KMS-11 (cell line): ENCODE results near the gene INPP4A.

ENCODE experiments used
- H2AFZ ChIP-seq: fragments of 200-600 bp; sonication (generic); 2 replicates; pipeline ENCODE4 v1.6.1; 2016; ENCODE audit warnings: antibody characterized with exemption, mixed run types, low read depth
- H3K27ac ChIP-seq: fragments of 200-600 bp; sonication (generic); 2 replicates; pipeline ENCODE4 v1.6.1; 2016; ENCODE audit warnings: mild to moderate bottlenecking, mixed run types
- H3K27me3 ChIP-seq: fragments of 200-600 bp; sonication (generic); 2 replicates; pipeline ENCODE4 v1.6.1; 2017; ENCODE audit warnings: mild to moderate bottlenecking, low read depth, mixed run types, moderate library complexity; ENCODE audit not compliant: insufficient read depth
- H3K36me3 ChIP-seq: fragments of 200-600 bp; sonication (generic); 2 replicates; pipeline ENCODE4 v1.6.1; 2017; ENCODE audit warnings: mild to moderate bottlenecking, mixed run types; ENCODE audit not compliant: insufficient read depth
- H3K4me1 ChIP-seq: fragments of 200-600 bp; sonication (generic); 2 replicates; pipeline ENCODE4 v1.6.1; 2016; ENCODE audit warnings: mild to moderate bottlenecking, low read depth, mixed run types; ENCODE audit not compliant: poor library complexity, severe bottlenecking
- H3K4me2 ChIP-seq: fragments of 200-600 bp; sonication (generic); 2 replicates; pipeline ENCODE4 v1.7.0; 2016; ENCODE audit warnings: mild to moderate bottlenecking, mixed run types
- H3K4me3 ChIP-seq: fragments of 200-600 bp; sonication (generic); IDR thresholded peaks from 2 replicates; pipeline ENCODE4 v1.6.1; 2017; ENCODE audit warnings: low read depth, low read length, mixed read lengths; ENCODE audit not compliant: insufficient read depth
- H3K79me2 ChIP-seq: fragments of 200-600 bp; sonication (generic); 2 replicates; pipeline ENCODE4 v1.6.1; 2016; ENCODE audit warnings: low read depth, mixed run types; ENCODE audit not compliant: insufficient read depth
- H3K9ac ChIP-seq: fragments of 200-600 bp; sonication (generic); 2 replicates; pipeline ENCODE4 v1.6.1; 2016; ENCODE audit warnings: mild to moderate bottlenecking, mixed run types
- H4K20me1 ChIP-seq: fragments of 200-600 bp; sonication (generic); 2 replicates; pipeline ENCODE4 v1.6.1; 2016; ENCODE audit warnings: mild to moderate bottlenecking, mixed run types; ENCODE audit not compliant: insufficient read depth
- CTCF ChIP-seq: fragments of 200-600 bp; sonication (generic); conservative IDR thresholded peaks from 2 replicates; pipeline ENCODE4 v1.6.1; 2017; ENCODE audit warnings: low read depth, mild to moderate bottlenecking, antibody characterized with exemption, low read length, moderate library complexity, mixed read lengths

The INPP4A gene

DNA sequence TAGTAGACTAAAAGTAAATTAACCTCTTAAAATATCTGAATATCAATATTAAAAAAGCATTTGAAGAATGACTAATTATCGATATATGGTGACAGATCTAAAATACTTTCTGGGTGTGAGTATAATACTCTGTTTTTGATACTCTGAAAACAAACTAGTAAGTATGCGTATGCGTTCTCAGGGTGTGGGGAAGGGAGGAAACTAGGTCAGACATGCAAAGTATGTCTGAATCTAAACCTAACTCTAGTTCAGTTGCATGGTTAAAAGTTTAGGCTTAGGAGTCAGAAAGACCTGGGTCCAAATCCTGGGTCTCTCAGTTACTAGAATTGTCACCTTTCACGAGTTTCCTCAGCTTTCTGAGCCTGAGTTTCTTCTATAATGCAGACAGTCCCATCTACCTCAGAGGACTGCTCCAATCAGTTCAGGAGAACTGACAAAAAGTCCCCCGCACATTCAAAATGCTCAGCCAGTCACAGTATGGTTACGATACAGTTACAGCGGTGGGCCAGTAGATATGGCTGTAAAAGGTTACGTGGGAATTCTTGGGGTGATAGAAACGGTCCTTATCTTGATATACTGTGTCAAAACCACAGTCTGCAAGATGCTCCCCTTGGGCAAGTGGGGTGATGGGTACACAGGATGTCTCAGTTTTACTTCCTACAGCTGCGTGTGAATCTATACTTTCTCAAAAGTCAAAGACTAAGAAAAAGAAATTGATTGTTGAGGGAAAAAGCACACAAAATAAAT, 192.9 kb downstream of the INPP4A start:
- H3K4me1 ChIP-seq, result peaks cover 24% of the 10 kb centered on the region
- H4K20me1 ChIP-seq, result no peaks in the 10 kb centered on the region
- H3K27me3 ChIP-seq, result no peaks in the 10 kb centered on the region
- no peak for TF ChIP-seq CTCF
- H3K4me2 ChIP-seq, result no peak overlapping the region
- H2AFZ ChIP-seq, result no peak overlapping the region
- no peak overlapping the region for H3K4me3 ChIP-seq
- no peaks in the 10 kb centered on the region for H3K36me3 ChIP-seq
- H3K27ac ChIP-seq, result no peak overlapping the region
- H3K79me2 ChIP-seq, result no peaks in the 10 kb centered on the region
- H3K9ac ChIP-seq, result no peak overlapping the region

GRCh38 chr2:98643496-98644100, 198.9 kb downstream of the INPP4A start:
- no peaks in the 10 kb centered on the region for H3K27me3 ChIP-seq
- TF ChIP-seq CTCF, result no peak
- no peaks in the 10 kb centered on the region for H3K4me1 ChIP-seq
- H3K79me2 ChIP-seq, result no peaks in the 10 kb centered on the region
- no peak overlapping the region for H3K27ac ChIP-seq
- H2AFZ ChIP-seq, result no peak overlapping the region
- no peaks in the 10 kb centered on the region for H3K36me3 ChIP-seq
- H4K20me1 ChIP-seq, result no peaks in the 10 kb centered on the region
- no peak overlapping the region for H3K4me3 ChIP-seq
- H3K4me2 ChIP-seq, result no peak overlapping the region
- no peak overlapping the region for H3K9ac ChIP-seq
